Endothelial cell of hepatic sinusoid (primary cell): ENCODE data around the gene CCNJL.

Experiments used
- in situ Hi-C: cut with HindIII; loops from 2 replicates; pipeline ENCODE4 v1.10.0; 2017; ENCODE audit warnings: low sequenced_read_pairs

Gene CCNJL

DNA sequence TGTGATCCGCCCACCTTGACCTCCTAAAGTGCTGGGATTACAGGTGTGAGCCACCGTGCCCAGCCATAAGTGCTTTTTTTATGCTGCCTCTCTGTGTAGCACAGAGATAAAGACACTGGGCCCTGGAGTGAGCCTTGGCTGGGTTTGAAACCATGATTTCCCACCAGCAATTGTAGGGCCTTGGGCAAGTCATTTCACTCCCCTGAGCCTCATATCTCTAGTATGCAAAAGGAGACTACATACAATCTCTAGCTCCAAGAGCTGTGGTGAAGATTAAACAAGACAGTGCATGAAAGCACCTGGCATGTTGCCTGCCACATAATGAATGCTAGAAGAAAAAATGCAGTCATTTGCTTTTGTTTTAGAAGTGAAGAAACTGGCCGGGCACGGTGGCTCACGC is 79.1 kb downstream of the CCNJL start:
- in situ Hi-C loops = loop anchor here (5.0 kb wide), 1 partner anchor 74 kb away; no protein-coding TSS in a partner anchor

- in situ Hi-C loops = loop anchor here (5.0 kb wide), 1 partner anchor 75 kb away; no protein-coding TSS in a partner anchor
Measured at GRCh38 chr5:160231783-160232342, 80.5 kb downstream of the CCNJL start.

DNA sequence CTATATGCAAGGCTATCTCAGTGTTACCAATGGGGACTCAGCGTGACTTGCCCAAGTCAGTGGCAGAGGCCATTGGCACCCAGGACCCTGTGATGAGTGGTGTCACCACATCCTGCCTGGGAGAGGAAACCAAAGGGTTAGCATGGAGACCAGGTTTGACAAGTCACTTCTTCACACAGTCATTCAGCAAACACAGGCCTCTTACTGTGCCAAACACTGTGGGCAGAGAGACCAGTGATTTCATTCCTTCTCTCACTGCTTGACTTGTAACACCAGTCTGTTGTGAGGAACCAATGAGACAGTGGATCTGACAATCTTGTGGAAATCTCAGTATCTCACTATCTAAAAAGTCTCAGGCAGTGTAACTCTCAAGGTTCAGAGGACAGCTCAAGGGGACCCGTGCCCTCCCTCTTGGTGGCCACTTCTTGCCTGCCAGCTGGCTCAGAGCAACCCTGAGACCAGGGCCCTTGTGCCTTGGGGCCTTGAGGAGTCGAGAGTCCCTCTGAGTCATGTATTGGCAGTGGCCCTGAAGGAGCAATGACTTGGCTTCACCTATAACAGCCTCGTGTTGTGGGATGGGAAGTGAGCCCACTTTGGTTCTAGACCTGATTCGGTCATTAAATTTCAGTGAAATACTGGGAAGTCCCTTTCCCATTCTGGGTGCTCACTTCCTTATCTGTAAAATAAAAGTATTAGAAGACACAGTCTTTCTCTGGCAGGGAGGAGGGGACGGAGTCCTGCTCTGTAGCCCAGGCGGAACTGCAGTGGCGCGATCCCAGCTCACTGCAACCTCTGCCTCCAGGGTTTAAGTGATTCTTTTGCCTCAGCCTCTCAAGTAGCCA is 81.5 kb downstream of the CCNJL start:
- in situ Hi-C loops = loop anchor here (5.0 kb wide), 1 partner anchor 76 kb away; no protein-coding TSS in a partner anchor

GRCh38 chr5:160229190-160229742 is 83.1 kb downstream of the CCNJL start, which contains the start of gene FABP6:
FABP6 (plus strand) TSS chr5:160229506; CDS start chr5:160229558, 52 bp downstream.
- in situ Hi-C loops = no loop called here

DNA sequence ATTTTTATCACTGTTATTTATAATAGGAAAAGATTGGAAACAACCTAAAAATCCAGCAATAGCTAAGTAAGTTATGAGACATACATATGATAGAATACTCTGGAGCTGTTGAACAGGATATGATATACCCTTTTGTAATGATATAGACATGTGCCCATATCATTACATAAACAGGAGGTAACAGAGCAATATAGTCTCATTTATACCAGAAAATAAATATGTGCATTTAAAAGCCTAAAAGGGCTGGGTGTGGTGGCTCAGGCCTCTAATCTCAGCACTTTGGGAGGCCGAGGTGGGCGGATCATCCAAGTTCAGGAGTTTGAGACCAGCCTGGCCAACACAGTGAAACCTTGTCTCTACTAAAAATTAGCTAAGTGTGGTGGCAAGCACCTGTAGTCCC is 85.4 kb downstream of the CCNJL start:
- in situ Hi-C loops = no loop called here

DNA sequence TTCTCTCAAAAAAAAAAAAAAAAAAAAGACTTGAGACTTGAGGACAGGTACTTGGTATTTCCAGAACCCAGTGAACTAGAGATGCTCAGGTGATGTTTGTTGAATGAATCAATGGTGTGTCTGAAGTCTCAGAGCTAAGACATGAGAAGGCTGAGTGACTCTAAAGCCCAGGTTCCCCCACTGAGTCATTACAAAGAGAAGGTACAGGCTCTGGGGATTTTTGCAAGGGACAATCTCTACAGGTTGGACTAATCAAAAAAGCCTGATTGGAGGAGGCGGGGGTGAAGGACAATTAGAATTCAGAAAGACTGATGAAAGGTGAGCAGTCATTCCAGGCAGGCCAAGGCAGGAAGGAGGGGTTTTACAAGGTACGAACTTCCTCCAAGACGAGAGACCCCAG is 91.3 kb downstream of the CCNJL start:
- in situ Hi-C loops = no loop called here

- in situ Hi-C loops = no loop called here
Measured at GRCh38 chr5:160219356-160219755, 93.0 kb downstream of the CCNJL start.

DNA sequence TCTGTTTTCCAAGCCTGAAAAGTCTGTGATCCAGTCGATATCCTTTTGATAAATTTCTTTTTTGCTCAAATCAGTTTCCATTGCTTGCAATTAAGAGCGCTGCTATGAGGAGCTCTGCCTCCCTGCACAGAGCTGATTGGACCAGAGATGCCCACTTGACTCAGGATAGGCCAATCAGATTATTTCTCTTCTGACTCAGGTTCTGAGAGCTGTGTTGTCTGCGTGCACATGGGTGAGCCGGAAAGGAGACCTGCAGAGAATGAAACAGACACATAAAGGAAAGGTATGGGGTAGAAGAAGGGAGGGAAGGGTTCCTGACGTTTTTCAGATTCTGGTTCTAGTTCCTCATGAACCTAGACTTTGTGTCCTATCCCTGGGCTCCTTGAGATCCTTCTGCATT is 98.8 kb downstream of the CCNJL start:
- in situ Hi-C loops = no loop called here

DNA sequence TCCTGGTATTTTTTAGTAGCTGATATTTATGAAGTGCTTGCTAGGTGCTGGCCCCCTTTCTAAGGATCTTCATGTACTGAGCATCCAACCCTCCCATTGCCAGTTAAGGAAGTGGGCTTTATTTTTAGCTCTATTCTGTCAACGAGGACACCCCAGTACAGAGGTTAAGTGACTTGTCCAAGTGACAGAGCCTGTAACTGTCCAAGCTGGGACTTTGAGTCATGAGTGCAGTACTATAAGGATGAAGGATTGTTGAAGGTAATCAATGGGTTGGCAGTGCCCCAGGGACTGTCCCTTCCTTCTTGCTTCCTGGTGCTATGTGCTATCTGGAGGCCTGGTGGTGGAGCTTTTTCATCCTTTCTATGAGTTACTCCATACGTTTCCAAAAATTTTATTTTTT is 101.0 kb downstream of the CCNJL start:
- in situ Hi-C loops = no loop called here

DNA sequence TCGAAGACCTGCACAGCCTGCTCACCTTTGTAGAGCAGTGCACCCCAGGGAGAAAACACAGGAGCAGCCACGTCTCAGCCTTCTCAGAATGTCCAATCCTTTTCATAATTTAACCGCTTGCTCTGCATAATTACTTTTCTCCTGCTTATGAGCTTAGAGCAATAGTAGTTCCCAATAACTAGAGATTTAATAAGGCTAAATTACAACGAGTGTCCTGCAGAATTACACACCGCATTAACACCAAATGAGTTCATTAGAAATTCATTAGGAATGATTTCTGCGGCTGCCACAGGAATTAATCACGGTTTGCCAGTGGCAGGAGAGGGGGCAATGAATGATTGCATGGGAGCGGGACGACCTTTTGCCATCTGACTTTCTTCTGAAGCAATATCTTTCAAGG is 101.8 kb downstream of the CCNJL start:
- in situ Hi-C loops = no loop called here

DNA sequence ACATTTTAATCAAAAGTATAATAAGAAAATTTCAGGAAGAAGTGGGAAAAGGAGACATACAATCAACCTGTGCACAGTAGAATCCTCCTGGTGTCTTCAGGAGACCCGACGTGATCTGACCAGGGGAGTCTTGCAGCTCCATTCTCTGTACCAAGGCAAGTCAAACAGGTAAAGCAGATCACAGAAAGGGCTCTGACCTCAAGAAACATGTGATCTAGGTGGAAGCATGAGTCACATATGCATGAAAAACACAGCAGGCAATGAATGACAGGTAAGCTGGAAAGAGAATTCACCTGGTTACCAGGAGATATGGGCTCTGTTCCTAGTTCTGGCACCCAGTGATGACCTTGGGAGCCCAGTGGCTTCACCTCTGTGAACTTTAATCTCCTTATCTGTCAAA is 102.4 kb downstream of the CCNJL start:
- in situ Hi-C loops = no loop called here

DNA sequence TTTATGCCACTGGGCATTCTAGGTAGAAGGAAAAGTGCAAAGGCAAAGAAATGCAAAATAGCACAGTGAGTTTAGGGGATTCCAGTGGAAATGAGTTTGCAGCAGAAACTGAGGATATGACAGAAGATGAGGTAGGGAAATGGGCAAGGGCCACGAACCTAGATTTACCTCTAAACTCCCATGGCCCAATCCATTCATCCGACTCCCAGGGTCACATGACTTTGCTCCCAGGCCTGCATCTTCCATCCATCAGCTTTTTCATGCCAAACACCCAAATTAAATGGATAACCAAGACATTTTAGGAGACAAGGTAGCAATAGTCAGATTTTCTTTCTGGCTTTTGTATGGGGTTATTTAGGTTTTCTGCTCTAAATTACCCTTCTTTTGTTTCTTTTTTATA is 105.3 kb downstream of the CCNJL start:
- in situ Hi-C loops = no loop called here
